GM21515 (cell line): ENCODE measurements around the gene MACF1.
"Not testable (repeated sequence)": the region's sequence is repeated elsewhere in the genome, so short reads cannot be mapped to it uniquely, and the experiment has no call there.

Experiments used
- ATAC-seq: cut with Tn5 transposase; IDR thresholded peaks from one replicate; pipeline ENCODE4 v1.9.1; 2021; ENCODE audit not compliant: unreplicated experiment

Gene MACF1

DNA sequence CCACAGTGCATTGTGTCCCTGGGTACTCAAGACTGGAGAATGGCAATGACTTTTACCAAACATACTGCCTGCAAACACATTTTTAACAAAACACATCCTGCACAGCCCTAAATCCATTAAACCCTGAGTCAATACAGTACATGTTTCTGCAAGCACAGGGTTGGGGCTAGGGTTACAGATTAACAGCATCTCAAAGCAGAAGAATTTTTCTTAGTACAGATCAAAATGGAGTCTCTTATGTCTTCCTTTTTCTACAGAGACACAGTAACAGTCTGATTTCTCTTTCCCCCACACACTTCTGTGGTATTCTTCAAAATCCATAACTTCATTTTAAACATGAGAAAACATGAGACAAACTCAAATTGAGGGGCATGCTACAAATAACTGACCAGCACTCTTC, 300.8 kb downstream of the MACF1 start:
- no peak for ATAC-seq

DNA sequence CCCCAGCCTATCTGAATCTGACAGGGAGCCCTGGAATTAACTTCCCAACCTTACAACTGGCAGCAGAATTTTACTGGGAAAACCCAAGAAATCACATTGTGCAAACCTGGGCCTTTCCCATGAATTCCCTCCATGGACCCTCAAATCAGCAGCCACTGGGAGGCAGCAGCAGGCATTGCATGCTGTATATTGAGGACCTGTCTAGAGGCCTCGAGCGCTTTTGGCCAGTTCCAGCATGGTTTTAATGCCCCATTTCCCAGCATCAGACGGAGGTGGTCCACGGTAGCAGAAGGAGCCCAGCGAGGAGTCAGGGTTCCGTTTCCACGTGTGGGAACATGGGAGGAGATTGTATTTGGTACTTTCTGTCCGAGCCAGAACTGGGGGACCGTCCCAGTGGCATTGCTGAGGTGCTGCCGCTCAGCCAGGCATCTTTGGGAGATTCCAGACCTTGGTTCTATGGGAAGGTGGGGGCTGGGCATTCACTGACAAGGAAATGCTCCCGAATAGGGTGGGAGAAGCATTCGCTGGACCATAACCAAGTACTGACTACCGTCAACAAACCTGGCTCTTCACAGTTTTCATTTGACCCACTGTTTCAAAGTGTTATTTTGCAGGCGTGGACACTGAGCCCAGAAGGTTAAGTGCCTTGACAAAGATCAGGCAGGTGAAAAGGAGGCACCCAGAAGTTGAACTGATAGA, 302.9 kb downstream of the MACF1 start:
- ATAC-seq = no peak

DNA sequence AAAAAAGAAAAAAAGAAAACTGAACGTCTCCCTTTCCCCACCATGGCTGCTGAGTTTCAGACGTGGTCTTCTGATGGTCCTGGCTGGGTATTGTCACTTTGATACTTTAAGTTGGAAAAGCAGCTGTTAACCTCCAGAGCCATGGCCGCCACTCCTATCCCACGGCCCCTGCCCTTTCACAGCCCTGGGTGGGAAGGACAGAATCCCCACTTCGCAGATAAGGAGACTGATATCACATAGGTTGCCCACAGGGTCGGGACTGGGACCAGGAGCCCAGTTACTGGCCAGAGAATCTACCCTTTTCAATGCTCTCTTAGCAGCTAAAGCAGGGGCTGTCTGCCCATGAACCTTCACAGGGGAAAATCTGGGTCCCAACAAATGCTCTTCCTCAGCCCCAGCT, 303.8 kb downstream of the MACF1 start:
- ATAC-seq = no peak

DNA sequence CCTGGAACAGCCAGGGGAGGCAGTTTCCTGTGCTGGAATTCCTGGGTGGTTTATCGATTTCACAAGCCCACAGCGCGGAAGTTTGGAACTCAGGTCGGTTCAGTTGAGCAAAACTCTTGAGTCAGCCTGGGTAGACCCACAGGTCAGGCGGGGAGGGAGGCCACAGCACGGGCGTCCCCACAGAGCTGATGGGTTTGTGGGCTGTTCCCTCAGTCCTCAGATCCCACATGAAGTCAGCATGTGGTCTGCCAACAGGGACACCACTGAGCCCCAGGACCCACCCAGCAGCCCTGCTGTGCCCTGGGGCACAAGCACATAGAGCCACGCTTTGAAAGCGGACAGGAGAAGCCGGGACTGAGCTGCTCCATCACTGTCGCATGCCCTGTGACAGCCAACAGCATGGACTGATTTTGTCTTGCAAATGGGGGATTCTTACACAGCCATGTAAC, 304.4 kb downstream of the MACF1 start:
- ATAC-seq = peak; percentile 34

DNA sequence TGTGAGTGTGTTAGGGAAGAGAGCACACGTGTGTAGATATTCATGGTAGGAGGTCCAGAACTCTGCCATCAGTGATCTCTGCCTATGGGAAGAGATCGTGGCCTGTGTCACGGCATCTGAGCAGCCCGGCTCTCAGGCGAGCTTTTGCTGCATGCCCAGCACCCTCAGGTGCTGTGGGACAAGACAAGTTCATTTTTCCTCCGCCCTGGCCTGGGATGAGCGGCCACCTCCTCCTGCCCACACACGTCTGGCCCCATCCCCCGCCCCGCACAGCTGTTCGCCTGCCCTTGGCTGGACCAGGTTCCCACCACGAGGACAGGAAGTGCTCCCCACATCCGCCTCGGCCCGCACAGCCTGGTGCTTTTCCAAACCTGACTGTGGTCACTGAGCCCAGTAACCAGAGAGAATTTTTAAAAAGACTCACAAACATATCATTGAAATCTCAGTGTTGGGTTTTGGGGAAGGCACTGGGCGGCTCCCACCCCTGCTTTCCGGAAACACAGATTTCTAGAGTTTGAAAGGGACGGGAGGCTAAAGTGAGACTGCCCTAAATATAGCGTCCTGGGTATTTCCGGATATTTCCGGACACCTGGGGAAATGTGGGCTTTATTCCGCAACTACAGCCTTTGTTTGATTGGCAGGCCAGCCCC, 305.0 kb downstream of the MACF1 start:
- ATAC-seq = peak; percentile 61

DNA sequence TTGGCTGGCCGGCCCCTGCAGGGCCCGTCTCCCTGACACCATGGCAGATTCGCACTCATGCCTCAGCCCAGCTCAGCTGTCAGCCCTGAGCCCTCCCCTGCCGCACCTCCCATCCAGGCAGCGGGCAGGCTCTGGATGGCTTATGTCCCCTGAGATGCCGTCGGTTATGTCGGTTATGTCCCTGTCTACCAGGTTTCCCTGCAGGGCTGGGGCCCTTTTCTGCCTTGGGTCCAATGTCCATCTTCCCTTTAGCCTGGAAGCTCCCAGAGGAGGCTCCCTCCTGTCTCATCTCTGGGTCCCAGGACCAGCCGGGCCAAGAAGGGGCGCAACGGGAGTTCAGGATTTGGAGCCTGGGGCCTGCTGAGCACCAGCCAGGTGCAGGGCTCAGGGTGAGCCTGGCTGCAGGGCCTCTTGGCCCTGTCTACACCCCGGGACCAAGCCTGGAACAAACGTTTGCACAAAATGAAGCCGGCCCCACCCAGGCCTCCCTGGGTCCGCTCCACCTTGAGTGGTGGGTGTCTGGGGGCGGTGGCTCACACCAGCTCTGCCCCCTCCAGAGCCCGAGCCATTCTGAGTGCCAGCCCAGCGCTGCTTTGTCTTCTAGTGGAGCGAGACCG, 306.2 kb downstream of the MACF1 start:
- not testable (repeated sequence) for ATAC-seq

DNA sequence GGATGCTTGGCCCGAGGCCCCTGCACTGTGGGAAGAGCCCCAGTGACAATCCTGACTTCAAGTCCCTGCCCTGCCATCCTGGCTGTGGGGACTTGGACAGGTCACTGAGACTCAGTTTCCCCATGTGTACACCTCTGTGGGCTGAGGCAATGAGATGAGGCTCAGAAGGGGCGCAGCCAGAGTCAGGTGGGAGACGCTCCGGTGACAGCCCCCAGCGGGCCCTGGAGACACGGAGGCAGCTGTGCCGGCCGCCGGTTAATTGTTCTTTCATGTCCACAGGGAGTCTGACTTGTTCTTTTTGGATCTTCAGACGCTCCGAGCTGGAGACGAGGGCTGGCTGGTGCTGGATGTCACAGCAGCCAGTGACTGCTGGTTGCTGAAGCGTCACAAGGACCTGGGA, 307.0 kb downstream of the MACF1 start:
- ATAC-seq = not testable (repeated sequence)

DNA sequence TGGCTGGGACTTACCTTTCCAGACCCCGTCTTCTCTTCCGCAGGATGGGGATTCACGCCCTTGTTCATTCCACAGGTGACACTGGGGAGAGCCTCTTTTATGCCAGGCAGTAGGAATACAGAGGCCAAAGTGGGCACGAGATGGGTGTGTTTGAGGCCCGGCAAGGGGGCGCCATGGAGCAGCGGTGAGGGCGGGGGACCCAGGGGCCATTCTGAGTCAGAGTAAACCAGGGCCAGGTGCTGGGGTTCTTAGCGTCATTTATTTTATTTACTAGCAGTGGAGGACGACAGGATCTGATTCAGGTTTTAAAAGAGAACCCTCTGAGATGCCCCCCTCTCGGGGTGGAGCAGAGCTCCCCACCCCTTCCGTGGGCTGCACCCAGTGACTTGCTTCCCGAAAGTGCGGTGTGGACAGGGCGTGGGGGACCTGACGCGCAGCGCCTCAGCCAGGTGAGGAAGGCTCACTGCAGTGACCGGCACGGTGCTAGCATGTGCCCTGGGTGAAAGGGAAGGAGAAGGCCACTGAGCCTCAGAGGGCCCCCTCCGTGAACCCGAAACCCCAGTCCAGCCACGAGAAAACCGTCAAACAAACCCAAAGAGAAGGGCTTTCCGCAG, 307.8 kb downstream of the MACF1 start:
- ATAC-seq = not testable (repeated sequence)

DNA sequence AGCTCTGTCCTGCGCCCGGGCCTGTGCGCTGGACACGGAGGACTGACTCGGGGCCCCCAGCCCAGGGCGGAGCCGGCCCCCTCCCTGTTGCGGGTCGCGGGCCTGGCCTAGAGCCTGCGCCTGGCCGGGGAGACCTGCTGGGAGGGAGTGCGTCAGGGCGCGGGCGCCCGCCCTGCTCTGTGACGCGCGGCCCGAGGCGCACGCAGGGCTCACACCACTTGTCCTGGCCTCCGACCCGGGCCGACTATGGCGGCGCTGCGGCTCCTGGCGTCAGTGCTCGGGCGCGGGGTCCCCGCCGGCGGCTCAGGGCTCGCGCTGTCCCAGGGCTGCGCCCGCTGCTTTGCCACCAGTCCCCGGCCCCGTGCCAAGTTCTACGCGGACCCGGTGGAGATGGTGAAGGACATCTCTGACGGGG, 310.2 kb downstream of the MACF1 start:
- ATAC-seq = not testable (repeated sequence)

DNA sequence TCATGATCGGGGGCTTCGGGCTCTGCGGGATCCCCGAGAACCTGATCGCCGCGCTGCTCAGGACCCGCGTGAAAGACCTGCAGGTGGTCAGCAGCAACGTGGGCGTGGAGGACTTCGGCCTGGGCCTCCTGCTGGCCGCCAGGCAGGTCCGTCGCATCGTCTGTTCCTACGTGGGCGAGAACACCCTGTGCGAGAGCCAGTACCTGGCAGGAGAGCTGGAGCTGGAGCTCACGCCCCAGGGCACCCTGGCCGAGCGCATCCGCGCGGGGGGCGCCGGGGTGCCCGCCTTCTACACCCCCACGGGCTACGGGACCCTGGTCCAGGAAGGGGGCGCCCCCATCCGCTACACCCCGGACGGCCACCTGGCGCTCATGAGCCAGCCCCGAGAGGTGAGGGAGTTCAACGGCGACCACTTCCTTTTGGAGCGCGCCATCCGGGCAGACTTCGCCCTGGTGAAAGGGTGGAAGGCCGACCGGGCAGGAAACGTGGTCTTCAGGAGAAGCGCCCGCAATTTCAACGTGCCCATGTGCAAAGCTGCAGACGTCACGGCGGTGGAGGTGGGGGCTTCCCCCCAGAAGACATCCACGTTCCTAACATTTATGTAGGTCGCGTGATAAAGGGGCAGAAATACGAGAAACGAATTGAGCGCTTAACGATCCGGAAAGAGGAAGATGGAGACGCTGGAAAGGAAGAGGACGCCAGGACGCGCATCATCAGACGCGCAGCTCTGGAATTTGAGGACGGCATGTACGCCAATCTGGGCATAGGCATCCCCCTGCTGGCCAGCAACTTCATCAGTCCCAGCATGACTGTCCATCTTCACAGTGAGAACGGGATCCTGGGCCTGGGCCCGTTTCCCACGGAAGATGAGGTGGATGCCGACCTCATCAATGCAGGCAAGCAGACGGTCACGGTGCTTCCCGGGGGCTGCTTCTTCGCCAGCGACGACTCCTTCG, 310.9 kb downstream of the MACF1 start:
- not testable (repeated sequence) for ATAC-seq

DNA sequence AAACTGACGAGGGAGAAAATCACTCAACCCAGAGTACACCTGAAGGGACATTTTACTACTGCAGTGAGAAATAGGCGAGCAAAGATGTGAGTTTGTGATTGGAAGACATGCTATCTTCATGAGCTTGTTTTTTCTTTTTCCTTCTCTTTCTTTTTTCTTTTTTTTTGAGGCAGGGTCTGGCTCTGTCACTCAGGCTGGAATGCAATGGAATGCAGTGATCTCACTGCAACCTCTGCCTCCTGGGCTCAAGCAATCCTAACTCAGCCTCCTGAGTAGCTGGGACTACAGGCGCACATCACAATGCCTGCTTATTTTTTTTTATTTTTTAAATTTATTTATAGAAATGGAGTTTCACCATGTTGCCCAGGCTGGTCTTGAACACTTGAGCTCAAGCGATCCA, 312.3 kb downstream of the MACF1 start:
- not testable (repeated sequence) for ATAC-seq

DNA sequence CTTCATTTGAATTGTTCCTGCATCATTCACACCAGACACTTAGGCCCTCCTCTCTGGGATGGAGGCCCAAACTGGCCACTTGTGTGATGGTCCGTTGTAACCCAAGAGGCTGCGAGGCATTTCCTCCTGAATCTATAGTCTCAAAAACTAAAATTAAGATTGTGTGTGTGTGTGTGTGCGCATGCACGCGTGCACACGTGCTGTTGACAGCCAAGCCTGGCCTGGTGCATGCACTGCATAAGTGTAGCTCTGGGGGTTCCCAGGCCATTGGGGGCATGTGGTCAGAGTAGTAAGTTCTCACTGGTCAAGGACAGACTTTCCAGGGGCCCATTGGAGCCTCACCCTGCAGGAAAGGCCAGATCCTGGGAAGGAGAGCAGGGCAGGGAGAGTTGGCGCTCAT, 313.4 kb downstream of the MACF1 start:
- ATAC-seq = not testable (repeated sequence)

DNA sequence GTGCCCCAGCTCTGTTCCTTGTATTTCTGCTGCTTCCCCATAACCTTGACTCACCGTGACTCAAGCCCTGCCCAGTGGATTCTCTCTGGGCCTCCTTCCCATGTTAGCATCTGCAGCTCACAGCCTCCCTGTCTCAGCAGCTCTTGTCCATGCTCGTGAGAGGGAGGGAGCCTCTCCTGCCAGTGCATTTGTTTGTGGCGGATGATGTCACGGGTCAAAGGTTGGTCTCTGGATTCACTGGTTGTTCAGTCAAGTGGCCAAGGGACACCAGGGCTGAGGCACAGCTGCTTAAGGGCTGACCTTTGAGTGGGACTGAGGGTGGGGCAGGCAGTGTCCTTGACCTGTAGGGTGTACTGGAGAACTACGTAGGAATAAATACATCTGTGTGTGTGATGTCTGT, 314.9 kb downstream of the MACF1 start:
- ATAC-seq = not testable (repeated sequence)

DNA sequence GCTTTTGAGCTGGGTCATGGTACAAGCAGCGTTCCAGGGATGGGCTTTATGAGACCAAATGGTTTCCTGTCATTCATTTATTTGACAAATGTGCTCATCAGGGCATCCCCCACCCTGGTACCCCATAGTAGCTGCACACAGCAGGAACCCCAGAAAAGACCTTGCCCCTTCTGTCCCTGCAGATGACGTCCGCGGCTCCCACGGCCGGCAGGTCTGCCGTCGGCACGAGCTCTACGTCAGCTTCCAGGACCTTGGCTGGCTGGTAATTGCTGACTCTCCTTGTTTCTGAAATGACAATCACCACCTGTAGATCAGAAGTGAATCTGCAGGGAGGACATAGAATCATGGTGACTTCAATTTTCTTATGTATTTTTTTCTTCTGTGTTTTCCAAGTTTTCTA, 317.7 kb downstream of the MACF1 start:
- ATAC-seq = not testable (repeated sequence)

DNA sequence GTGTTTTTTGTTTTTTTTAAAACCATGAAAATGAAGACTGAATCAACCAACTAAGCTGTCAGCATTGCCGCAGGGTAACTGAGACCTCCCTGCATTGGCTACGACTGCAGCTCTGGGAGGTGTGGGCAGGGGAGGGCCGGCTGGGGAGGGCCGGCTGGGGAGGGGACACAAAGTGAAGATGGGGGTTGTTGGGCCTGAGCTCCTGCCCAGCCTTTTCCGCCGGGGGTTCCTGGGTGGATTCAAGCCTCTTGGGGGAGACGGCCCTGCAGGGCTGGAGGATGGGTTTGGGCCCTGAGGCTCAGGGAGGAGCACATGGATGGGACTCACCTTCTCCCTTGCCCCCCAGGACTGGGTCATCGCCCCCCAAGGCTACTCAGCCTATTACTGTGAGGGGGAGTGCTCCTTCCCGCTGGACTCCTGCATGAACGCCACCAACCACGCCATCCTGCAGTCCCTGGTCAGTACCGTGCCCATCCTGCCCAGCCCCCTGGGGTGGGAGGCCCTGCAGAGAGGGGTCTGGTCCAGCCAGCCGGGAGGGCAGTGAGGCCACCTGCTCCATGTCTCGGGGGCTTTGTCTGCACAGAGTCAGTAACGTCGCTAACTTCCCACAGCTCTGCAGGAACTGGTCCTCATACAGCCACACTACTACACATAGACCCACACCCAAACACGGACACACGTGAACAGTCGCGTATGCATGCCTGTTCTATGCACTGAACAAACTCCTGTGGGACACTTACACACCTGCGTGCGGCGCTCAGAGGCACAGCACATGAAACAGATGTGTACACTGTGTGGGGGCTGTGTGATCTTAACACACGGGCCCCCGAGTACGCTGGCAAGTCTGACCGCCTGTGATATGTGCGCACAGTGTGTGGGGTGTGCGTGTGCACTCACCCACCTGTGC, 318.4 kb downstream of the MACF1 start:
- ATAC-seq = no peak

DNA sequence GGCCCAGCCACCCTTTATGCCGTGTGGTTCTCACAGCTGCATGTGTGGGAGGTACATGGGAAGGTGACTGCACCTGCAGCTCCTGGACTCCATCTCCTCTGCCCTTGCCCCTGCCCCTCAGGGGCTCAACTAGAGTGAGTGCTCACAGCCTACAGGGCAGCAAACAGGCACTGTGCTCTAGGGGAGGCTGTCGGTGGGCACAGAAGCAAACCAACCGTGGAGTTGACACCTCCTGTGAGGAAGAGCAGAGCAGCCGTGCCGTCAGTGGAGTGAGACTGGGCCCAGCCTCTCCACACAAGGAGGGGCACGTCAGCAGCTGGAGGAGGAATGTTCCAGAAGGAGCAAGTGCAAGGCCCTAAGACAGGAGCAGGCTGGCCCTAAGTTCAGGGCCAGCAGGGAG, 319.7 kb downstream of the MACF1 start:
- no peak for ATAC-seq

DNA sequence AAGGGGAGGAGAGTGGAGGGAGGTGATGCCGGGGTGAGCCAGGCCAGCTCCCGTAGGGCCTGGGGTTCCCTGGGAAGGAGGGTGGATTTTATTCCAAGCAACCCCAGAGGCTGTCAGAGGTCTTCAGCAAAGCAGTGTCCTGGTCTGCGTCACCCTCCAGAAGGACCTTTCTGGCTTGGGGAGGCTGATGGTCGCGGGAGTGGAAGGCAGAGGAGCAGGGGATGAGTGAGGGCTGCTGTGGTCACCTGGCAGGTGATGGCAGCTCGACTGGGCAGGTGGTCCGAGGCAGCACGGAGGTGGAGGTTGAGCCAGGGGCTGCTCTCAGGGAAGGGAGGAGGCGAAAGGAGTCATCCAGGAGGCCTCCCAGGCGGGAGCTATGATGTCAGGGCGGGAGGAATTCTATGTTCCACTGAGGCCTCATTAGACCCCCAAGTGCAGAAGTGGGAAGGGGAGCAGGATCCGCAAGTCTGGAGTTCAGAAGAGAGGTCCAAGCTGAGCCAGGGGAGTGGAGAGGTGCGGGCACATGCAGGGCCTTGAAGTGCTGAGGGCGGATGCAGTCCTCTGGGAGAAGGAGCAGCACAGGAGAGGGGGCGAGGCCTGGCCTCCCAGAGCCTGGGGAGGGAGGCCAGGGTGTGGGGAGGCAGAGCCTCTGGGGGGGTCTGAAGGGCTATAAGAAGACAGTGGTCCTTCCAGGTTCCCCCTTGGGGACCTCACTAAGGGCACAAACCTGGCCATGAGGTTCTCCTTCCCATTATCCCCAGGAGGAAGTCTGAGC, 320.3 kb downstream of the MACF1 start:
- ATAC-seq = no peak

DNA sequence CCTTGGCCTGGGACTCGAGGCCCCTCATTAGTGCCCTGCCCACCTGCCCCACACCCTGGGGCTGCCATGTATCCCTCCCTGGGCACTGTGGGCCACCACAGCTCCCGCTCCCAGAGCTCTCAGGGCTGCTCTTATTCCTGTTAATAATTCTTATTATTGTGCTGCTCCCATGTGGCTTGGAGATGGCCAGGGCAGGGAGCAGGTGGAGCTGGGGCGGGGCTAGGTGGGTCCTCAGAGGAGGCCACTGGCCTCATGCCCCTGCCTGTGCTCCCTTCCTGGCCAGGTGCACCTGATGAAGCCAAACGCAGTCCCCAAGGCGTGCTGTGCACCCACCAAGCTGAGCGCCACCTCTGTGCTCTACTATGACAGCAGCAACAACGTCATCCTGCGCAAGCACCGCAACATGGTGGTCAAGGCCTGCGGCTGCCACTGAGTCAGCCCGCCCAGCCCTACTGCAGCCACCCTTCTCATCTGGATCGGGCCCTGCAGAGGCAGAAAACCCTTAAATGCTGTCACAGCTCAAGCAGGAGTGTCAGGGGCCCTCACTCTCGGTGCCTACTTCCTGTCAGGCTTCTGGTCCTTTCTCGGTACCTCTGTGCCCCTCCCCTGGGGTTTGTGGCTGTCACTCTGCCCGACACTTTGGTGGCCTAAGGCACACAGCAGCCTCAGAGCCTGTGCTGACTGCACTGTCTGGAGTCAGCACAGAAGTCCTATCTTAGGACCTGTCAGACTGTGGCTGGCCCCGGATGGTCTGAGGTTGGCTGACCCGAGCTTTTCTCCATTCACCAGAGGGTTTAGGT, 321.1 kb downstream of the MACF1 start:
- peak; percentile 76 for ATAC-seq
